ENCODE data around the gene RNPEPL1. TPM values are rescaled to one million over a fixed set of nuclear protein-coding genes. Genes with fewer than 3 reads are reported as not detected.

The RNPEPL1 gene
- total RNA-seq, 1 experiment from 2014 or later = 8.4 TPM

- DNase-seq = no peak
These were observed 51.3 kb downstream of the RNPEPL1 start for GRCh38 chr2:240619506-240620148.

GRCh38 chr2:240620149-240620731 lies 52.0 kb downstream of the RNPEPL1 start:
- Histone ChIP-seq H3K4me3 (no peak overlapping the region), H3K27me3 (peaks cover 16% of the 10 kb centered on the region; the same call in 1 of the 2 replicates), H3K9me3 (replicated peaks) (no peaks in the 10 kb centered on the region; the same call in 1 of the 2 replicates), H3K36me3 (no peaks in the 10 kb centered on the region), H3K4me1 (peaks cover 6% of the 10 kb centered on the region; the same call in 1 of the 2 replicates), H3K27ac (no peak overlapping the region)
- no peak for DNase-seq

More at GRCh38 chr2:240619506-240620148, 51.3 kb downstream of the RNPEPL1 start:
- Histone ChIP-seq H3K4me3 (no peak overlapping the region), H3K9me3 (replicated peaks) (no peaks in the 10 kb centered on the region; the same call in 1 of the 2 replicates), H3K36me3 (no peaks in the 10 kb centered on the region), H3K4me1 (peaks cover 6% of the 10 kb centered on the region; the same call in 1 of the 2 replicates), H3K27ac (no peak overlapping the region), H3K27me3 (peaks cover 16% of the 10 kb centered on the region; the same call in 1 of the 2 replicates)

GRCh38 chr2:240620859-240621258 lies 52.6 kb downstream of the RNPEPL1 start:
- no peak overlapping the region for H3K4me3 ChIP-seq
- no peak overlapping the region for H3K27ac ChIP-seq
- no peak for DNase-seq

DNA sequence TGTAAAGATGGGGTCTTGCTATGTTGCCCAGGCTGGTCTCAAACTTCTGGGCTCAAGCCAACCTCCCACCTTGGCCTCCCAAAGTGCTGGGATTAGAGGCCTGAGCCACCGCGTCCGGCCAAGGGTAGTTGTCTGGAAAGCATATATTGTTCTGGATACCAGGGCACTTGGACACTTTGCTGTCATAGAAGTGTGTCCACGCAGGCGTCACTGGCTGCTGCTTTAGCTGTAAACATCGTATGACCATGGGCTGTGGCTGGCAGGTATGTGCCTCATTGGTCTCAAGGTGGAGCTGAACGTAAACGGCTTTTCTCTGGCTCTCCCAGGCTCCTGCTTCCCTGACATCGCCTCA lies 53.8 kb downstream of the RNPEPL1 start:
- no peak overlapping the region for H3K27ac ChIP-seq
- H3K36me3 ChIP-seq = no peaks in the 10 kb centered on the region
- no peaks in the 10 kb centered on the region; the same call in 1 of the 2 replicates for H3K9me3 ChIP-seq (replicated peaks)
- H3K4me1 ChIP-seq = no peaks in the 10 kb centered on the region
- no peak for DNase-seq
- peaks cover 16% of the 10 kb centered on the region; the same call in 1 of the 2 replicates for H3K27me3 ChIP-seq
- no peak overlapping the region for H3K4me3 ChIP-seq

More at GRCh38 chr2:240620859-240621258, 52.6 kb downstream of the RNPEPL1 start:
- 0 out of 2 replicates have a peak, but pooled peaks cover 4% of the 10 kb centered on the region for H3K4me1 ChIP-seq
- peaks cover 16% of the 10 kb centered on the region; the same call in 1 of the 2 replicates for H3K27me3 ChIP-seq
- no peaks in the 10 kb centered on the region; the same call in 1 of the 2 replicates for H3K9me3 ChIP-seq (replicated peaks)
- H3K36me3 ChIP-seq = no peaks in the 10 kb centered on the region

DNA sequence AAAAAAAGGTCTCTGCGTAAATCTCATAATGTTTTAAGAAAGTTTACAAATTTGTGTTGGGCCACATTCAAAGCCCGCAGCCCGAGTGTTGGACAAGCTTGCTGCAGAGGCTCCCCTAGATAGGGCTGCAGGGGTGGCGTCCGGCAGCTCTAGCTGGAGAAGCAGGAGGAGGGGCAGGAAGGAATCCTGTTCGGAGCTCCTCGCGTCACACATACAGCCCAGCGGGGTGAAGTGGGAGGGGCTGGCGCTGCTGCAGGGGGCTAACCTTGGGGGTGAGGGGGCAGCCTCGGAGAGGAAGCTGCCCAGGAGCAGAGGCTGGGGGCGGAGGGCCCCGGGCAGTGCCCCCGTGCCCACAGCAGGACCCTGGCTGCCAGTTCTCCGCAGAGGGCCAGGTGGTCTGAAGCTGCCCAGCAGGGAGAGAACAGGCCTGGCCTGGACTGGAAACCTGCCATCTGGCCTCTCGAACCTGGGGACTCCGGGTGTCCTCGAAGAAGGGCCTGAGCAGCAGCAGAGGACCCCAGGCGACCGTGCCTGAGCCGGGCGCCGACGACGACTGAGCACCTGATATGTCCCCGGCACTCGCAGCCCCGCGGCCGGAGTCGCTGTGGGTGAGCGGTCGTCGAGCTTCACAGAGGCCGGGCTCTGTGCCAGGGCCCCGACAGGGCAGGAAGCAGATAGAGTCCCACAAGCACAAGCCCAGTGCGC lies 54.4 kb downstream of the RNPEPL1 start:
- Histone ChIP-seq H3K36me3 (no peaks in the 10 kb centered on the region), H3K4me3 (no peak overlapping the region), H3K9me3 (replicated peaks) (no peaks in the 10 kb centered on the region; the same call in 1 of the 2 replicates), H3K27ac (no peak overlapping the region), H3K27me3 (peaks cover 16% of the 10 kb centered on the region; the same call in 1 of the 2 replicates), H3K4me1 (no peaks in the 10 kb centered on the region)
- DNase-seq = peak; percentile 47 to 54

DNA sequence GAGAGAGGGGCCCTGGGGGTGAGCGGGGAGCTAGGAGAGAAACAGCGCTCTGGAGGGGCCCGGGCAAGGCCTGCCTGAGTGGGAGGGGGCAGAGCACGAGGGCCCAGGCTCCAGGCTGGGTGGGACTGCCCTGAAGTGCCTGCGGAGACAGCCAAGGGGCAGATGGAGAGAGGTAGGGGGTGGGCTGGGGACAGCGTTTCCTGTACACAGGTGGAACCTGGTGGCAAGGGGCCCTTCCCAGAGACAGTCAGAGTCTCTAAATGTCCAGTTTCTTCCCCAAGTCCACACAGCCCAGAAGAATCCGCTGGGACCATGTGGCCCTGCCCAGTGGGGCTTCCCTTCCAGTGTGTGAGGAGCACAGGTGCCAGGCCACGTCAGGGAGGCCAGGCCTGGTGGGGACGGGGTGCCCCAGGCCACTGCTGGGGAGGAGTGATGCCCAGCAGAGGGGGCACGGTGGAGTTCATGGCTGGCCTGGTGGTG lies 55.3 kb downstream of the RNPEPL1 start:
- peaks cover 16% of the 10 kb centered on the region; the same call in 1 of the 2 replicates for H3K27me3 ChIP-seq
- H3K9me3 ChIP-seq (replicated peaks) = no peaks in the 10 kb centered on the region
- H3K27ac ChIP-seq = no peak overlapping the region
- H3K4me1 ChIP-seq = no peaks in the 10 kb centered on the region
- H3K4me3 ChIP-seq = no peak overlapping the region
- no peak for DNase-seq
- H3K36me3 ChIP-seq = no peaks in the 10 kb centered on the region

DNA sequence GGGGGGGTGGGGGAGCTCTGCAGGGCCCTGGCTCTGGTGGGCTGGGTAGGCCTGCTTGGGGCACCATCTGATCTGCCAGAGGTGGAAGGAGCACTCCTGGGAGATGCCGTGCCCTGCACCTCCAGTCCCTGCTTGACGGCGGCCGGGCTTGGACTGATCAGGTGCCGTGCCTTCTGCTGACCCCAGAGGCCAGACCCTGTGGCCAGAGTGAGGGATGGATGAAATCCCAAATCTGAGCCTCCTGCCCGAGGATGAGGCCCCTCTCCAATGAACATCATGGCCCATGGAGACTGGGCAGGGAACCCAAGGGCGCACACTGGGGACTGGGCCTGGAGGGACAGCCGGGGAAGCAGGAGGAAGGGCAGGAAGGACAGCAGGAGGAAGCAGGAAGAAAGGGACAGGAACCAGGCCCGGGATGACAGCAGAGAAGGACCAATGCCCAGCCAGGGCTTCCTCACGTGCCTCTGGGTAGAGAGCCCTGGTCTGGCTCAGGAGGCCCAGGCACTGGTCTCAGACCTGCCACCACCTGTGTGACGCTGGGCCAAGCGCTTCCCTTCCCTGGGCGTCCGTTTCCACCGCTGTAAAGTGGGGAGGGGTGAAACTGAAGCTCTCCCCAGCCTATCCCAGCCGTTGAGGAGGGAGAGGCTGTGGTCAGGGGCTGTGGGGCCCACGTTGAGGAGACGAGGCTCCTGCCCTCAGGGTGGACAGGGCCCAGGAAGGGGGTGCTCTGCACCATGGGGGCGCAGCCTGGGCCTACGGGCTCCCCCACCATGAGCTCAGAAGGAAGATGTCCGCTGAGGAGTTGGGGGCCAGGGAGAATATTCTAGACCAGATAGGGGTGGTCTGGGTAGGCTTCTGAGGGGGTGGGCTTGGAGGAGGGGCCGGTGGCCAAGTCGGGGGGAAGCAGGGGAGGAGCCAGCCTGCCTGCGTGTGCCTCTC lies 56.0 kb downstream of the RNPEPL1 start:
- Histone ChIP-seq H3K4me1 (no peaks in the 10 kb centered on the region), H3K9me3 (replicated peaks) (no peaks in the 10 kb centered on the region), H3K4me3 (no peak overlapping the region), H3K27ac (no peak overlapping the region), H3K36me3 (no peaks in the 10 kb centered on the region), H3K27me3 (peaks cover 16% of the 10 kb centered on the region; the same call in 1 of the 2 replicates)
- no peak for DNase-seq

GRCh38 chr2:240624950-240625621 lies 56.8 kb downstream of the RNPEPL1 start, which contains the start of gene GPR35:
Gene GPR35, plus strand, starts transcription at chr2:240625480. Its CDS starts 4,473 bp downstream, at chr2:240629953.
- H3K27me3 ChIP-seq = peaks cover 16% of the 10 kb centered on the region; the same call in 1 of the 2 replicates
- H3K4me1 ChIP-seq = no peaks in the 10 kb centered on the region
- no peak within 1 kb of the TSS for H3K27ac ChIP-seq
- H3K9me3 ChIP-seq (replicated peaks) = no peaks in the 10 kb centered on the region
- no peak within 1 kb of the TSS for H3K4me3 ChIP-seq
- peak in 1 of 2 experiments; percentile 19 for DNase-seq
- no peaks in the 10 kb centered on the region for H3K36me3 ChIP-seq

- Histone ChIP-seq H3K4me1 (no peaks in the 10 kb centered on the region), H3K36me3 (no peaks in the 10 kb centered on the region), H3K27me3 (peaks cover 12% of the 10 kb centered on the region; the same call in 1 of the 2 replicates), H3K4me3 (no peak overlapping the region), H3K27ac (no peak overlapping the region), H3K9me3 (replicated peaks) (no peaks in the 10 kb centered on the region)
- DNase-seq = peak; percentile 26 to 49
These were observed 58.4 kb downstream of the RNPEPL1 start for GRCh38 chr2:240626531-240627300.

GRCh38 chr2:240627736-240628506 lies 59.6 kb downstream of the RNPEPL1 start:
- no peaks in the 10 kb centered on the region; the same call in 1 of the 2 replicates for H3K27me3 ChIP-seq
- H3K4me3 ChIP-seq = no peak overlapping the region
- no peak for DNase-seq

GRCh38 chr2:240628507-240628807 lies 60.2 kb downstream of the RNPEPL1 start:
- no peak for DNase-seq
- H3K27me3 ChIP-seq = no peaks in the 10 kb centered on the region

More at GRCh38 chr2:240627736-240628506, 59.6 kb downstream of the RNPEPL1 start:
- H3K9me3 ChIP-seq (replicated peaks) = peaks cover under 1% of the 10 kb centered on the region
- no peaks in the 10 kb centered on the region for H3K36me3 ChIP-seq
- H3K27ac ChIP-seq = no peak overlapping the region
- no peaks in the 10 kb centered on the region for H3K4me1 ChIP-seq

DNA sequence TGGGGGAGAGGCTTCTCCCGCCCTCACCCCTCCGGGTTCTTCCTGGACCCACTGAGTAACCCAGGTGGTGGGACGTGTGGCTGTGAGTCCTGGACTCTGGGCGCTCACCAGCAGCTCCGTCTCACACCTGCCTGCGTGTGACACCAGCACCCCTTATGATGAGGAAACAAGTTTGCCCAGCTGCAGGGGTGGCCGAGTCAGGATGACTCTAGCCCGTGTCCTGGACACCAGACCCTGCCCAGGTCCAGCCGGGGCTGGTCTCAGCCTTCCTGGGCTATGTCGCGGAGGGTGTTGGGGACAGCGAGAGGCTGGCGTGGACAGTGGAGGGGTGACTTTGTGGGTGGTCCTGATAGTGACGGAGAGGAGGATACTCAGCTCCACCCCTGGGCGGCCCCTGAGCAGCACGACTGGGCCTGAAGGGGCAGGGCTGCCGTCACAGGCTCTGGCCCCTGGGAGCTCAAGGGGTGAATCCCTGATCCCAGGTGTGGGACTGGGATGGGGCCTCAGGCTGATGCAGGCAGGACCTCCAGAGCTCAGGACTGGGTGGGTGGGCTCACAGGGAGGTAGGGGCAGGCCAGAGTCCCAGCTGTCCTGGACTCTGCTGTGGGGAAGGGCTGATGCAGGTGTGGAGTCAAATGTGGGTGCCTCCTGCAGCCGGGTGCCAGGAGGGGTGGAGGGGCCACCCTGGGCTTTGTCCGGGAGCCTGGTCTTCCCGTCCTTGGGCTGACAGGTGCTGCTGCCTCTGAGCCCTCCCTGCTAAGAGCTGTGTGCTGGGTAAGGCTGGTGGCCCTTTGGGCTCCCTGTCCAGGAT lies 60.7 kb downstream of the RNPEPL1 start:
- no peak for DNase-seq
- Histone ChIP-seq H3K27ac (no peak overlapping the region), H3K4me3 (no peak overlapping the region), H3K36me3 (no peaks in the 10 kb centered on the region), H3K4me1 (no peaks in the 10 kb centered on the region), H3K9me3 (replicated peaks) (peaks cover 11% of the 10 kb centered on the region), H3K27me3 (no peaks in the 10 kb centered on the region)

More at GRCh38 chr2:240628507-240628807, 60.2 kb downstream of the RNPEPL1 start:
- Histone ChIP-seq H3K27ac (no peak overlapping the region), H3K4me1 (no peaks in the 10 kb centered on the region), H3K9me3 (replicated peaks) (peaks cover 6% of the 10 kb centered on the region), H3K4me3 (no peak overlapping the region), H3K36me3 (no peaks in the 10 kb centered on the region)

All from SJCRH30 (cell line).